ENCODE data around the gene TPBGL. TPM values are rescaled to one million over a fixed set of nuclear protein-coding genes. Genes with fewer than 3 reads are reported as not detected.

The TPBGL gene
- total RNA-seq, 2 experiments from 2014 or later = 0.13 to 0.19 TPM

GRCh38 chr11:75263944-75264349, 23.4 kb downstream of the TPBGL start:
- ChIA-PET POLR2A (no interaction called here), CTCF (interaction anchor here (1.1 to 3.3 kb wide), 2 partner anchors 12 to 16 kb away, joined by 3 to 13 read pairs; no protein-coding TSS in a partner anchor)

DNA sequence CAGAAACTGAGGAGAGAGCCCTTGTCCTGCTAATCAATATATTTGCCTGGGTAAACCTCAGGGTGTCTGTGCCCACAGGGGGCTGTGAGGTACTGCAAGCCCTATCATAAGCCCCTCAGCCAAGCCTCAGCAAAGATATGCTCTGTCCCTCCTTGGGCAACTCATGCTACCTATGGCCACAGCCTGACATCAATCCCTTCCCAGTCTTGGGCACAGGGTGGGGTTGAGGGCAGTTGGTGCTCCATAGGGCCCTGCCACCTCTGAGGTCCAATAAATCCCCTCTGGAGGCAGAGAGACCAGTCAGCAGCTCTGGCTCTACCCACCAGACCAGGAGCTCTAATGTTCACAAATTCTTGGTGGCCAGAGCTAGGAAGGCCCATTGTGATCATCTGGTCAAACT, 23.8 kb downstream of the TPBGL start:
- ChIA-PET POLR2A (no interaction called here), CTCF (interaction anchor here (1.1 kb wide), 1 partner anchor 12 kb away, joined by 3 read pairs; no protein-coding TSS in a partner anchor)

GRCh38 chr11:75264971-75265370, 24.4 kb downstream of the TPBGL start:
- POLR2A ChIA-PET = no interaction called here

DNA sequence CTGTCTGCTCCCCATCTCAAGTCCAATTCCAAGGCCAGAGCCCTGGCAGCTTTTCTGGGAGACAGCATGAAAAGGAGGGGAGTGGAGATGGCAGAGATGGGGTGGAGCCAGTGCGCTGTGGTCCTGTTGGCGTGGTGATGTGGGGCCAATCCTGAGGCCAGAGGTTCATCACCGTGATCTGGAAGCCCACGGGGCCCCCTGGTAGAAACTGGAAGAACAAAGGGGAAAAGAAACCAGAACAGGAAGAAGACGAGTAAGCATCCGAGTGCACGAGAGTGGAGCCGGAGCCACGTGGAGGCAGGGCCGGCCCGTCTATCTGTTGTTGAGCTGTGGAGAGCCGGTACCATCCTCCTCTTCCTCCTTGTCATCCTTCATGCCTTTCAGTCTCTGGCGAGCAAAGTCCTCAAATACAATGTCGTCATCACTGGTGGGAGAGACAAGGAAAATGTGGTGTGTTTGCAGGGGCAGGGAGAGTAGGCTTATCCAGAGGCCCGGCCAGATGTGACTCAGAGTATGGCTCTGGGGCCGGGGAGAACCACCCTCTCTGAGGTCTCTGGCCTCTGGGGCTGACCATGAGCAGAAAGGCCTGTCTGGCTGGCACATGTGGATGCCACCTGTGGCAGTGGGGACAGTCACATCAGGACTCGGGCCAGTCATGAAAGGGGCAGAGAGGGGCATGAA, 25.4 kb downstream of the TPBGL start:
- ChIA-PET CTCF (no interaction called here), POLR2A (no interaction called here)

More at GRCh38 chr11:75264971-75265370, 24.4 kb downstream of the TPBGL start:
- CTCF ChIA-PET = no interaction called here

DNA sequence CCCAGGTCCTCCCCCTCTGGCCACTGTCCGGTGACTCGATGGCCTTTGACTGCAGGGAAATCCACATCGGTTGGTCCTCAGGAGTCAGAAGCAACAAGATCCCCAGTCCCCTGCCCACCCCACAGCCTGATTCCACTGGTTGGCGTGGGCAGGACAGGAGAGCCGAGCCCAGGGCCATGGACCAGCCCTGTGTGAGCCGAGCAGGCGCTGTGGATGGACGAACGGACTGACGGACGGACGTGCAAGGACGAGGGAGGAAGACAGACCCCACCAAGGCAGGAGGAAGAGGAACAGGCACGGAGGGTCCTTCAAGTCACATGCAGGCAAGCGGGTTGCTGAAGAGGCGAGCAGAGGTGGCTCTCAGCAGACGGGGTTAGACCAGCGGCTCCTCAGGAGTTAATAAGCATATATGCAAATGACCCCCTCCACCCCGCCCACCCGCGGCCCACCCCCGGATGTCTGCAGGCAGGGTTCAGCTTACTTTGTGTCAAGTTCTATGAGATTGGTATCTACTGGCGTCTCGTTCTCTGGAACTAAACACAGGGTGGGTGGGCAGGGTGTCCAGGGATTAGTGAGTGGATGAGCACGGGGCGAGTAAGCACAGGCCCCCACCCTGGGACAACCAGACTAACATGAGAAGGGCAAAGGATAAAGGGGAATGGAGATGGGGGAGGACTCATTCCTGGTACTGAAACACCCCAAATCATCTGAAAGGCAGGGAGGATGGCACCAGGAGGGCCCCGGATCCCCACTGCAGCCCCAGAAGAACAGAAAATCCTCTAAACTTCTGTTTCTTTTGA, 26.8 kb downstream of the TPBGL start:
- CTCF ChIA-PET = no interaction called here
- POLR2A ChIA-PET = no interaction called here

GRCh38 chr11:75268626-75269366, 28.2 kb downstream of the TPBGL start:
- CTCF ChIA-PET = interaction anchor here (0.6 to 2.5 kb wide), 2 partner anchors 116 to 162 kb away, joined by 3 to 7 read pairs; no protein-coding TSS in a partner anchor
- POLR2A ChIA-PET = interaction anchor here (0.7 kb wide), 1 partner anchor 13 kb away, joined by 15 read pairs; no protein-coding TSS in a partner anchor

GRCh38 chr11:75269367-75269660, 28.7 kb downstream of the TPBGL start:
- ChIA-PET POLR2A (no interaction called here), CTCF (interaction anchor here (0.6 to 2.5 kb wide), 2 partner anchors 116 to 162 kb away, joined by 3 to 7 read pairs; no protein-coding TSS in a partner anchor)

GRCh38 chr11:75269896-75270295, 29.3 kb downstream of the TPBGL start:
- ChIA-PET POLR2A (no interaction called here), CTCF (interaction anchor here (1.2 to 3.2 kb wide), 4 partner anchors 9 to 129 kb away, joined by 3 to 15 read pairs (median 10); no protein-coding TSS in a partner anchor)

GRCh38 chr11:75270896-75271418, 30.4 kb downstream of the TPBGL start:
- ChIA-PET POLR2A (no interaction called here), CTCF (interaction anchor here (1.1 to 3.2 kb wide), 8 partner anchors 10 to 248 kb away, joined by 3 to 15 read pairs (median 6); no protein-coding TSS in a partner anchor)

- ChIA-PET POLR2A (no interaction called here), CTCF (interaction anchor here (1.5 to 3.2 kb wide), 4 partner anchors 9 to 249 kb away, joined by 3 to 15 read pairs (median 9); no protein-coding TSS in a partner anchor)
Measured at GRCh38 chr11:75271730-75272129, 31.2 kb downstream of the TPBGL start.

DNA sequence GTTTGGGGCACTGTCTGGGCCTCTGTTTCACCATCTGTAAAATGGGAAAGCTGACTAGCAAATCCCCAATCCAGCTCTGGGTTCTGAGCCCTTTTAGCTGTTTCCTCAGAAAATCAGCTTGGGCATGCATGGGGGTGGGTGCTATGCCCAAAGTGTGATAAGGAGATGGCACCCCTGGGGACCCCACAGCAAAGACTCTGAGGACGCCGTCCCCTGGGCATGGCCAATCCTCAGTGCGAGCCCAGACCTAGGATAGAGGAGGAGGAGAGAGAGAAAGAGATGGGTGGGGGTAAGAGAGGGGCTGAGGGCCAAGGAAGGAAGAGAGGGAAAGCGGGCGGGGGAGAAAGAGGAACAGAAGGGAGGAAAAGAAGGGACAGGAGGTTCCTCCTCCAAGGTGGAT, 31.8 kb downstream of the TPBGL start:
- CTCF ChIA-PET = interaction anchor here (0.7 to 12.1 kb wide), 5 partner anchors 8 to 132 kb away, joined by 3 to 179 read pairs (median 13); no protein-coding TSS in a partner anchor
- POLR2A ChIA-PET = no interaction called here

GRCh38 chr11:75272821-75273301, 32.3 kb downstream of the TPBGL start:
- CTCF ChIA-PET = interaction anchor here (1.4 to 12.1 kb wide), 5 partner anchors 8 to 132 kb away, joined by 4 to 179 read pairs (median 13); no protein-coding TSS in a partner anchor
- POLR2A ChIA-PET = no interaction called here

DNA sequence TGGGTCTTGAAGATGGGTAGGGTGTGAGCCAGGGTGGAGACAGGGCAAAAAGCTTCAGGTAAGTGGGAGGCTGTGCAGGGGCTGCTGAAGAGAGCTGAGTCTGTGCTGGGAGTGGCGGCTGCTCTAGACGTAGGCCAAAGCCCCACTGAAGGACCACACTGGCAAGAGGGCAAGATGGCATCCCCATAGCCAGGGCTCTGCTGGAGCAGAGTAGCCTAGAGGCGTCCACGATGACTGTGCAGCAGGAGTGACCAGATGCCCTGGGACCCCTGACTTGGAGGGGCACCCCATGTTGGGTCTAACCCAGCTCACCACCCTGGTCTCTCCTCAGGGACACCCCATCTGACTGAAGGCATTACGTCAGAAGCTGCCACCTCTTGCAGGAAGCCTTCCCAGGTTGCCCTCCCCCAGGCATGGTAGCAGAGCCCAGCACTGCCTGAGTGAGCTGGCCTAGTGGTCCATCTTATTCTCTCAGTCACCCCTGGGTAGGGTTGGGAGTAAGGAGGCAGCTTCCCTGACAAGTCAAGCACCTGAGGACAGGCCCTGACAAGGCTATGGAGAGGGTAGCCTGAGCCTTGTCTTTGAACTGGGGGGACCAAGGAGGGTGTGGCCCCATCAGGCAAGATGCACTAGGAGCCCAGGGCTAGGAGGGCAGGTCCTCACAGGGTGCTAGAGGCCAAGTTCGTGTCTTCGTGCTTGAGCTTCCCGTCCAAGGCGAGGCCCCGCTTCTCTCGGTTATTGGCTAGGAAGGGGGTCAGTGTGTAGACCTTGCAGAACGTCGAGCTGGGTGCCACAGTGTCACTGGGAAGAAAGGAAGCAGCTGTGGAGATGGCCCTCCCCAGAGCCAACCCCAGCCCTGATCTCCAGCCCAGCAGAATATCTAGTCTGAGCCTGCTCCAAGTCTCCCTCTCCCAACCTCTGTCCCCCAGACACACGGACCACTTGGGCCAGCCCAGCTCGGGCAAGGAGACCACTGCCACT, 33.1 kb downstream of the TPBGL start:
- POLR2A ChIA-PET = interaction anchor here (0.6 to 0.7 kb wide), 2 partner anchors 339 to 415 kb away, joined by 4 to 6 read pairs; no protein-coding TSS in a partner anchor
- CTCF ChIA-PET = interaction anchor here (0.7 to 12.1 kb wide), 4 partner anchors 79 to 133 kb away, joined by 3 to 179 read pairs (median 5); no protein-coding TSS in a partner anchor

DNA sequence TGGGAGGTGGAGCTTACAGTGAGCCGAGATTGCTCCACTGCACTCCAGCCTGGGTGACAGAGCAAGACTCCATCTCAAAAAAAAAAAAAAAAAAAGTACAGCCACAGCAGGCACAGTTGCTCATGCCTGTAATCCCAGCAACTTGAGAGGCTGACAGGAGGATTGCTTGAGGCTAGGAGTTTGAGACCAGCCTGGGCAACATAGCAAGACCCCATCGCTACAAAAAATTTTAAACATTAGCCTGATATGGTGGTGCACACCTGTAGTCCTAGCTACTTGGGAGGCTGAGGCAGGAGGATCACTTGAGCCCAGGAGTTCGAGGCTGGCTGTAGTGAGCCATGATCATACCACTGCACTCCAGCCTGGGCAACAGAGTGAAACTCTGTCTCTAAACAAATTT, 34.1 kb downstream of the TPBGL start:
- CTCF ChIA-PET = interaction anchor here (0.7 to 12.1 kb wide), 3 partner anchors 78 to 133 kb away, joined by 3 to 179 read pairs (median 6); no protein-coding TSS in a partner anchor
- POLR2A ChIA-PET = interaction anchor here (0.6 to 1.7 kb wide), 3 partner anchors 125 to 416 kb away, joined by 4 to 6 read pairs (median 5); partner anchors contain the start of gene RPS3

DNA sequence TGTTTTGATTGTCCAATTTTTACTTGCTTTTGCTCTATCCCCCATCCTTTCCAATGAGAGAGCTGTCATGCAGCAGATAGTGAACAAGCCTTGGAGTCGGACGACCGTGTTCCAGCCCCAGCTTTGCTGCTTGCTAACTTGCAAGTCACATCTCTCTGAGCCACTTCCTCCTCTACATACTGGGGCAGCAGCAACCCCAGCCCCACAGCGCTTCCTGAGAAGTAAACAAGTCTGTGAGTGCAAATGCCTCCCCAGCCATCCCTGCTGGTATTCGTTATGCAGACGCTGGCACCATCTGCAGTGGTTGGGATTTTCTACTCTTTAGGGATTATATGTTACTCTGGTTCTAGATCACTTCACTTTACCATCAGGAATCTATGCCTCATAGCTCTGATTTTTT, 35.0 kb downstream of the TPBGL start:
- ChIA-PET POLR2A (interaction anchor here (0.7 to 1.7 kb wide), 2 partner anchors 124 to 250 kb away, joined by 3 to 5 read pairs; partner anchors contain the start of genes GDPD5 and RPS3), CTCF (interaction anchor here (0.8 to 12.1 kb wide), 4 partner anchors 12 to 109 kb away, joined by 3 to 179 read pairs (median 7); no protein-coding TSS in a partner anchor)

DNA sequence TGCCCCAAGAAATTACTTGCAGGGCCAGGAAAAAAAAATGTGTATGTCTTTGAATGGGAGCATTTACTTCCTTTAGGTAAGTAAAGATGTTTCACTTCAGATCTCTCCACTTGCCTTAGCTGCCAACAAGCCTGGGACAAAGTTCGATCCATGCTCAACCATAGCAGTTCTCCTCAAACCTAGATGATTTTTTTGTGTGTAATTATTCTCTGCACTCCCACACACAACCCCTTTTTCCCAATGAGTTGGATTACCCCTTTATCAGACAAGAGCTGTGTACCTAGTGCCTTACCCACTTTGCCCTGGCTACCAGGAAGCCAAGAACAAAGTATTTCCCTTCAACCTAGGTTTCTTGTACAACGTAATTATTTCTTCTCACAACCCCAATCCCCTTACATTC, 35.6 kb downstream of the TPBGL start:
- ChIA-PET CTCF (interaction anchor here (0.8 to 12.1 kb wide), 5 partner anchors 13 to 170 kb away, joined by 3 to 179 read pairs (median 4); no protein-coding TSS in a partner anchor), POLR2A (interaction anchor here (1.7 kb wide), 1 partner anchor 124 kb away, joined by 5 read pairs; the partner anchor contains the start of gene RPS3)

DNA sequence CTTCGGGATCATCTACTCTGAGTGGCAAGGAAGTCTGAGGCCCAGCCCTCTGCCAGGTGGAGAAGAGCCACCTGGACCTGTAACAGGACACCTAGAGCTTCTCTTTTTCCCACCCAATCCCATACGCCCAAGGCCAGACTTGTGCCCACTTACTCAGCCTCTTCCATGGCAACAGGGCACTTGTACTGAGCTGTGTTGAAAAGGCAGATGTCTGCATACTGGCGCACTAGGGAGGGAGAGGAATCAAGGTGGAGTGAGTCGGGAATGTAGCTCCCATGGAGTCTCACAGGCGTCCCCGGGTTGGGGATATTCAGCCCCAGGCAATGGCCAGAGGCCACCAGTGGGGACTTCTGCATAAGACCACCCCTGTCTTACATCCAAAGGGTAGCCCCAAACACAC, 36.1 kb downstream of the TPBGL start:
- ChIA-PET POLR2A (interaction anchor here (1.7 kb wide), 1 partner anchor 123 kb away, joined by 5 read pairs; the partner anchor contains the start of gene RPS3), CTCF (interaction anchor here (1.2 to 12.1 kb wide), 4 partner anchors 17 to 169 kb away, joined by 3 to 179 read pairs (median 7); no protein-coding TSS in a partner anchor)
